ENCODE results near the gene DNAJC4. TPM values are rescaled to one million over a fixed set of nuclear protein-coding genes. Genes with fewer than 3 reads are reported as not detected.

The DNAJC4 gene
- total and polyA plus RNA-seq, 9 of the 15 experiments (the other 6 are each of a cell fraction or from before 2014, with no cell fraction given), result 4.0 to 32.6 (median 19.9) TPM

GRCh38 chr11:64206457-64207255, 23.7 kb upstream of the DNAJC4 start, which contains the start of gene FERMT3 (continued):
- TF ChIP-seq HBP1 (CRISPR knock-in tag; IDR thresholded peaks at IDR 0.05), result no peak
- peak; percentile 57 for TF ChIP-seq BRD9 (IDR thresholded peaks at IDR 0.05; ENCODE audit: low read depth, partially characterized antibody)
- peak; percentile 43 for TF ChIP-seq ZBTB9 (CRISPR knock-in tag; IDR thresholded peaks at IDR 0.05)
- no peak for TF ChIP-seq SFPQ (IDR thresholded peaks at IDR 0.05; ENCODE audit: low read depth, low read length)
- TF ChIP-seq ZBTB40 (IDR thresholded peaks at IDR 0.05), result no peak; the same call in 1 of the 2 replicates
- TF ChIP-seq ZBTB40 (CRISPR knock-in tag; IDR thresholded peaks at IDR 0.05), result no peak
- no peak for TF ChIP-seq ZFP36 (IDR thresholded peaks at IDR 0.05; ENCODE audit: low read depth, low read length, partially characterized antibody)
- no peak for TF ChIP-seq NFE2 (IDR thresholded peaks at IDR 0.05; ENCODE audit: low read depth)
- 0 out of 2 replicates have a peak, but pooled peaks have one; percentile 37 for TF ChIP-seq HNRNPL (IDR thresholded peaks at IDR 0.05; ENCODE audit: low read depth, low read length)
- peak; percentile 71 for TF ChIP-seq SPI1 (IDR thresholded peaks at IDR 0.05; ENCODE audit: borderline replicate concordance, low read depth, low read length)
- no peak for TF ChIP-seq NR2C1 (IDR thresholded peaks at IDR 0.05)
- TF ChIP-seq NR2C1 (tag; IDR thresholded peaks at IDR 0.05), result peak; percentile 25; the same call in 1 of the 2 replicates
- no peak for TF ChIP-seq NELFE (IDR thresholded peaks at IDR 0.05; ENCODE audit: insufficient read depth, insufficient read length)
